ENCODE measurements around the gene TAC1. TPM values are rescaled to one million over a fixed set of nuclear protein-coding genes. Genes with fewer than 3 reads are reported as not detected.

Gene TAC1
- total and polyA plus RNA-seq, 12 donors = 0.06 TPM; not detected in 11

DNA sequence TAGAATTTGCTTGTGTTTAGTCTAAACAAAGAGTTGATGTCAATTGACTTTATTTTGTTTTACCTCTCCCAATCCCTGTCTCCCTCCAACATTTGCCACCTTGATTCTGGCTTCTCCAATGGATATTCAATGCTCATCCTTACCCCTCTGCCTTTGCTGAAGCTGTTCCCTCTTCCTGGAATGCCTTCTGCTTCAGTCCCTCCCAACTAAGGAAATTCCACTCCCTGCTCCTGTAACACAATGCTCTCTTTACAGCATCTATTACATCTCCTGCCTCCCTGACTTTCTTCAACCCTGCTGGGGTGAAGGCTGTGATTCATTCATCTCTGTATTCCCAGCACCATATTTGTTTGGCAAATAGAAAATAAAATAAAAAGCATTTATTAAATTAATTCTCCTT is 34.5 kb upstream of the TAC1 start:
- no peaks in the 10 kb centered on the region for H3K27me3 ChIP-seq
- ATAC-seq (no peak), DNase-seq (no peak)
- H3K4me3 ChIP-seq = no peak overlapping the region
- intact Hi-C loops (cut with DNase I) = no loop called here
- H3K36me3 ChIP-seq = no peaks in the 10 kb centered on the region
- peaks cover 0 to 6% (median 0%) of the 10 kb centered on the region in 11 donors for H3K9me3 ChIP-seq
- TF ChIP-seq, protein P1, sequence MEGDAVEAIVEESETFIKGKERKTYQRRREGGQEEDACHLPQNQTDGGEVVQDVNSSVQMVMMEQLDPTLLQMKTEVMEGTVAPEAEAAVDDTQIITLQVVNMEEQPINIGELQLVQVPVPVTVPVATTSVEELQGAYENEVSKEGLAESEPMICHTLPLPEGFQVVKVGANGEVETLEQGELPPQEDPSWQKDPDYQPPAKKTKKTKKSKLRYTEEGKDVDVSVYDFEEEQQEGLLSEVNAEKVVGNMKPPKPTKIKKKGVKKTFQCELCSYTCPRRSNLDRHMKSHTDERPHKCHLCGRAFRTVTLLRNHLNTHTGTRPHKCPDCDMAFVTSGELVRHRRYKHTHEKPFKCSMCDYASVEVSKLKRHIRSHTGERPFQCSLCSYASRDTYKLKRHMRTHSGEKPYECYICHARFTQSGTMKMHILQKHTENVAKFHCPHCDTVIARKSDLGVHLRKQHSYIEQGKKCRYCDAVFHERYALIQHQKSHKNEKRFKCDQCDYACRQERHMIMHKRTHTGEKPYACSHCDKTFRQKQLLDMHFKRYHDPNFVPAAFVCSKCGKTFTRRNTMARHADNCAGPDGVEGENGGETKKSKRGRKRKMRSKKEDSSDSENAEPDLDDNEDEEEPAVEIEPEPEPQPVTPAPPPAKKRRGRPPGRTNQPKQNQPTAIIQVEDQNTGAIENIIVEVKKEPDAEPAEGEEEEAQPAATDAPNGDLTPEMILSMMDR (IDR thresholded peaks at IDR 0.05) = no peak
- no peak overlapping the region for H3K27ac ChIP-seq
- no peaks in the 10 kb centered on the region for H3K4me1 ChIP-seq

DNA sequence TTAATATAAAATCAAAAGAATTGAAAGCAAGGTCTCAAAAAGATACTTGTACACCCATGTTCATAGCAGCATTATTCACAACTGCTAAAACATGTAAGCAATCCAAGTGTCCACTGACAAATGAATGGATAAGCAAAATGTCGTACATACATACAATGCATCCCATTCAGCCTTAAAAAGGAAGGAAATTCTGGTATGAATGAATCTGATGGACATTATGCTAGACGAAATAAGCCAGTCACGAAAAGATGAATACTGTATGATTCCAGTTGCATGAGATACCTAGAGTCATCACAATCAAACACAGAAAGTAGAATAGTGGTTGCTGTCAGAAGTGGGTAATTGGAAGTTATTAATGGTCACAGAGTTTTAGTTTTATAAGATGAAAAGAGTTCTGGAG is 9.5 kb upstream of the TAC1 start:
- peaks cover 0 to 3% (median 0%) of the 10 kb centered on the region in 7 donors for H3K27me3 ChIP-seq
- intact Hi-C loops (cut with DNase I) = no loop called here
- H3K4me1 ChIP-seq = no peaks in the 10 kb centered on the region
- no peak for DNase-seq
- H3K9me3 ChIP-seq = peaks cover 0 to 3% (median 0%) of the 10 kb centered on the region in 11 donors
- H3K36me3 ChIP-seq = no peaks in the 10 kb centered on the region
- ATAC-seq = no peak
- 72 to 78% methylated on average over 3 of the region's 3 CpGs for WGBS, 2 donors
- no peak overlapping the region for H3K27ac ChIP-seq
- no peak overlapping the region for H3K4me3 ChIP-seq
- TF ChIP-seq, protein P1 (IDR thresholded peaks at IDR 0.05) = no peak

DNA sequence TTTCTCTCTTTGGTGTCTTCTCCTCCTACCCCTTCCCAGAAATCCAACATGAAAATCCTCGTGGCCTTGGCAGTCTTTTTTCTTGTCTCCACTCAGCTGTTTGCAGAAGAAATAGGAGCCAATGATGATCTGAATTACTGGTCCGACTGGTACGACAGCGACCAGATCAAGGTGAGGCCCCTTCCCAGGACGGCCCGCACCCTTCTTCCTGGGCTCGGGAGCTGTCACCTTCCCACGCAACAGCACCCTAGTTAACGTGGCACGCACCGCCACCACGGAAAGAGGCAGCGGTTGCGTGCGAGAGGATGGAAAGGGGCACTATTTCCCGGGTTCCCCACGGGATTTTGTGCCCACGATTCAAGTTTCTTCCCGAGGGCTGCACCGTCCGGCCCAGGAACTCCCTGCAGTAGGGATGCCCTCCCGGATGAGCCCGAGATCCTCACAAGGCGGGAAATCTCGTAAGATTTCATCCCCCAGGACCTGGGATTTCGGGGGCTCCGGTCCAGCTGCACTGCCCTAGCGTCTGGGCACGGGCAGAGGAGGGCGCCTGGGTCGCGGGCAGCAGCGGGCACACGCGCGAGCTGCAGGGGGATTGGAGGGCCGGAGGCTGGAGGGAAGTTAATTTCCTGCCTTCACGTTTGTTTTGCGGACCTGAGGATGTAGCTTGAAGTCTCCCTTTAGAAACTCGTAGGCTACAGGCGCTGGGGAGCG is 834 bp downstream of the TAC1 start:
- TF ChIP-seq, protein P1 (IDR thresholded peaks at IDR 0.05) = no peak
- DNase-seq (no peak), ATAC-seq (no peak)
- Histone ChIP-seq H3K27ac (no peak overlapping the region), H3K36me3 (no peaks in the 10 kb centered on the region), H3K27me3 (peaks cover 12 to 98% (median 82%) of the 10 kb centered on the region in 7 donors), H3K4me3 (peak overlapping the region in 4 of 10 donors; percentile 1 to 30 (median 24)), H3K9me3 (no peaks in the 10 kb centered on the region), H3K4me1 (peaks cover 0 to 24% (median 10%) of the 10 kb centered on the region in 9 donors)
- 2% methylated on average over 42 of the region's 42 CpGs for WGBS, 2 donors
- intact Hi-C loops (cut with DNase I) = no loop called here

DNA sequence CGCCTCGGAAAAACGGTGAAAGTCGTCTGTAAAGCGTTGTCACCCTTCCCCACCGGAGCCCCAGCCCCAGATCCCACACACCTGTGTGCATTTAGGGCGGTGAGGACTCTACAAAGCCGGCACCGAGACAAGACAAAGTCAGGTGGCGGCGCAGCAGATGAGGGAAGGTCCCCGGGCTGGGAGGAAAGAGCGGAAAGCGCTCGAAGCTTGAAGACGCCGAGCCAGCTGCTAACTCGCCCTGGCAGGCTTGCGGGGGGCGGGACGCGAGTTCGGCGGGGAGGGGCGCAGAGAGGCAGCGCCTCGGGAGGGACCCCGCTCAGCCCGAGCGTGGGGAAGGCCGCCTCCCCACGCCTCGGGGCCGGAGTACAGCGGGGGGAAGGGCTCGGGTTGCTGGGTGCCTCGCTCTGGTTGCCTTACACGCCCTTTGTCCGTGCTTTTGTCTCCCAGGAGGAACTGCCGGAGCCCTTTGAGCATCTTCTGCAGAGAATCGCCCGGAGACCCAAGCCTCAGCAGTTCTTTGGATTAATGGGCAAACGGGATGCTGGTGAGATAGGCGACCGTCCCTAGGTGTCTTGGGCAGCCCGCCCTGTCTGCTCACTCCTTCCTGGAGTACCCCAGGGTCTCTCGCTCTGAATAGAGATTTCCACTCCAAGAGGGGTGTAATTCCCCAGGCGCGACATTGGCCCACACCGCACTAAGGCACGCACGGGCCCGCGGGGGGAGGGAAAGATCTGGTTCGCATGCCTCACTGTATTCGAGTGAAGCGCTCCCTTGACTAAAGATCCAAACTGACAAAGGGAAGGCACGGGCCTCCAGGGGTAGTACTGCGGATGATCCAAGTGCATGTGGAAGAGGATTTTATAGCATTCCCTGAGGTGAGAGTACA is 1.6 kb downstream of the TAC1 start:
- DNase-seq = no peak
- Histone ChIP-seq H3K27ac (no peak overlapping the region), H3K9me3 (no peaks in the 10 kb centered on the region), H3K4me3 (peak overlapping the region in 5 of 10 donors; percentile 1 to 30 (median 20)), H3K4me1 (peaks cover 0 to 24% (median 10%) of the 10 kb centered on the region in 9 donors), H3K36me3 (no peaks in the 10 kb centered on the region), H3K27me3 (peaks cover 12 to 98% (median 79%) of the 10 kb centered on the region in 7 donors)
- ATAC-seq = no peak
- TF ChIP-seq, protein P1 (IDR thresholded peaks at IDR 0.05) = no peak
- WGBS, 2 donors = 2% methylated on average over 57 to 59 of the region's 59 CpGs
- intact Hi-C loops (cut with DNase I) = no loop called here
